Aorta (tissue), 5 donors: ENCODE results near the gene RFPL2. TPM values are rescaled to one million over a fixed set of nuclear protein-coding genes. Genes with fewer than 3 reads are reported as not detected.
"Not testable (repeated sequence)": the region's sequence is repeated elsewhere in the genome, so short reads cannot be mapped to it uniquely, and the experiment has no call there.

Experiments used
- ATAC-seq: fragments of 200-7000 bp; cut with Tn5 transposase; one replicate; pipeline ENCODE4 v1.9.1; 2022; ENCODE audit warnings: moderate library complexity; ENCODE audit not compliant: low FRiP score
- DNase-seq, 2 donors: peaks; one replicate each; pipeline ENCODE4 v3.0.0-alpha.2; 2020
- H3K27ac ChIP-seq, 2 donors: one replicate each; pipeline ENCODE4 v1.5.1; 2013; ENCODE audit warnings: low read length in 2 of 2, mild to moderate bottlenecking in 2 of 2, moderate library complexity in 2 of 2, control low read depth in 1 of 2, inconsistent platforms in 1 of 2, low read depth in 1 of 2
- H3K27me3 ChIP-seq, 2 donors: one replicate each; pipeline ENCODE4 v1.6.1; 2013; ENCODE audit warnings: control low read depth in 1 of 2, low read length in 1 of 2, mild to moderate bottlenecking in 1 of 2, moderate library complexity in 1 of 2; ENCODE audit not compliant: insufficient read depth in 2 of 2, control insufficient read depth in 1 of 2
- H3K36me3 ChIP-seq, 2 donors: one replicate each; pipeline ENCODE4 v1.6.1; 2013; ENCODE audit warnings: control low read depth in 1 of 2, low read length in 1 of 2, mild to moderate bottlenecking in 1 of 2; ENCODE audit not compliant: insufficient read depth in 2 of 2, control insufficient read depth in 1 of 2
- H3K4me1 ChIP-seq, 2 donors: one replicate each; pipeline ENCODE4 v1.6.1; 2013; ENCODE audit warnings: low read length in 2 of 2, control low read depth in 1 of 2, mild to moderate bottlenecking in 1 of 2, moderate library complexity in 1 of 2; ENCODE audit not compliant: insufficient read depth in 2 of 2, control insufficient read depth in 1 of 2
- H3K4me3 ChIP-seq, 2 donors: one replicate each; pipeline ENCODE4 v1.5.1; 2013; ENCODE audit warnings: low read length in 2 of 2, control low read depth in 1 of 2, mild to moderate bottlenecking in 1 of 2
- H3K9me3 ChIP-seq: one replicate; pipeline ENCODE4 v1.6.1; 2013; ENCODE audit warnings: mild to moderate bottlenecking, low read length; ENCODE audit not compliant: control insufficient read depth
- WGBS, 2 donors: extraction: QIAGEN DNeasy Blood & Tissue Kit; methylation state at CpG; one replicate each; pipeline ENCODE4 v1.1.7; 2013; 5-methylcytosine and 5-hydroxymethylcytosine counted together
- intact Hi-C, 2 donors: fragments of 100-400 bp; cut with DNase I; formaldehyde crosslinking; loops; one replicate each; pipeline versions ENCODE4 v1.14.2 to v1.15.0; 2022
- polyA plus RNA-seq, 2 donors: library from polyadenylated mRNA; stranded (reverse); fragments of 200-250 nt; gene quantifications; one replicate each; pipeline ENCODE4 v1.2.3, GENCODE V29; 2013
- total RNA-seq, 2 donors: library from RNA; stranded (reverse); fragmentation: NEBNext Ultra II Directional; extraction: Animal tissue kit (Norgen Biotek cat#: 25700); gene quantifications; one replicate each; pipeline ENCODE4 v1.2.1, GENCODE V29; 2021
- donor health status: healthy with polysubstance abuse.
- donor health status: Bipolar disorder and iron deficiency.
- donor health status: DM: no; HTN: no; CAD: no.
- donor health status: DM: no; HTN: no; CAD: no.
- donor health status: DM: yes; HTN: yes; CAD: no.

The RFPL2 gene
- total and polyA plus RNA-seq, 4 donors: not detected

DNA sequence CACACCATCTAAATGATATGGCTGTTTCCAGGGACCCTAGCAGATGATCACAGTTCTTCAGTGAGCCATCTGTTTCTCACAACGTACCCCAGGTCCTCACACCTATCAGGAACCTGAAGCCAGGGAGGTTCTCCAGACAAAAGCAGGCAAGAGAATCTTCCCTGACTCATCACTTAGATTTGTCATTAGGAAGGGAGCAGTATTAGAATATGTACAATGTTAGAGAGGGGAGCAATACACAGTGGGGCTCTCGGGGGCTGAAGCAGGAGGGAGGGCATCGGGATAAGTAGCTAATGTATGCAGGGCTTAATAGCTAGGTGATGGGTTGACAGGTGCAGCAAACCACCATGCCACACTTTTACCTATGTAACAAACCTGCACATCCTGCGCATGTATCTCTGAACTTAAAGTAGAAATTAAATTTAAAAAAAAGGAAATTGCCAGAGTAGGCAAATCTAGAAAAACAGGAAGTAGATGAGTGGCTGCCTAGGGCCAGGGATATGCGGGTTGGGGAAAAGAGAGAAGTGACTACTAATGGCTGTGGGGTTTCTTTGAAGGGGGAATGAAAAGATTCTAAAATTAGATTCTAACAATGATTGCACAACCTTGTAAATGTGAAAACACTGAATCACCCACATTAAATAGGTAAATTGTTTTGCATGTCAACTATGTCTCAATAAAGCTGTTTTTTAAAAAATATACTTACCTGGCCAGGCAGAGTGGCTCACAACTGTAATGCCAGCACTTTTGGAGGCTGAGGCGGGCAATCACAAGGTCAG lies 60.2 kb downstream of the RFPL2 start:
- Histone ChIP-seq H3K27ac (no peak overlapping the region), H3K4me3 (no peak overlapping the region), H3K4me1 (no peaks in the 10 kb centered on the region), H3K36me3 (no peaks in the 10 kb centered on the region), H3K27me3 (peaks cover 0 to 2% of the 10 kb centered on the region in 2 donors), H3K9me3 (no peaks in the 10 kb centered on the region)
- ATAC-seq (no peak), DNase-seq (no peak)
- 79% methylated on average over 6 of the region's 6 CpGs for WGBS, 2 donors
- intact Hi-C loops: no loop called here

- no peak for DNase-seq
- intact Hi-C loops: no loop called here
- Histone ChIP-seq H3K4me3 (no peak overlapping the region), H3K27me3 (peaks cover 0 to 2% of the 10 kb centered on the region in 2 donors), H3K27ac (no peak overlapping the region), H3K9me3 (no peaks in the 10 kb centered on the region), H3K4me1 (no peaks in the 10 kb centered on the region), H3K36me3 (no peaks in the 10 kb centered on the region)
- no peak for ATAC-seq
Measured at GRCh38 chr22:32142600-32142999, 62.3 kb downstream of the RFPL2 start.

GRCh38 chr22:32140688-32141087 lies 64.2 kb downstream of the RFPL2 start:
- H3K4me1 ChIP-seq, H3K9me3 ChIP-seq, ATAC-seq, intact Hi-C loops, H3K36me3 ChIP-seq, H3K27ac ChIP-seq, H3K27me3 ChIP-seq, DNase-seq, H3K4me3 ChIP-seq: not testable (repeated sequence)
- 31 to 39% methylated on average over 6 of the region's 6 CpGs for WGBS, 2 donors

Other genes starting within 250 kb of the RFPL2 start
- not detected for gene SLC5A1, start 161.8 kb downstream of the RFPL2 start, total RNA-seq
- gene SLC5A1, start 161.8 kb downstream of the RFPL2 start, polyA plus RNA-seq: 10 to 100 TPM in 1 of 2 donors, under 1 TPM in 1; 0.69 to 24.0 TPM
- not detected for gene C22orf42, start 45.8 kb downstream of the RFPL2 start, total RNA-seq
- gene C22orf42, start 45.8 kb downstream of the RFPL2 start, polyA plus RNA-seq: not detected
- gene SLC5A4, start 50.3 kb upstream of the RFPL2 start, total RNA-seq: 1 to 10 TPM; 2.2 to 2.9 TPM
- gene SLC5A4, start 50.3 kb upstream of the RFPL2 start, polyA plus RNA-seq: under 1 TPM; 0.10 to 0.88 TPM
- gene RFPL3, start 152.8 kb upstream of the RFPL2 start, total RNA-seq: not detected
- not detected for gene RFPL3, start 152.8 kb upstream of the RFPL2 start, polyA plus RNA-seq
- 10 to 100 TPM; 48.7 to 50.0 TPM for gene RTCB, start 207.2 kb upstream of the RFPL2 start, total RNA-seq
- 10 to 100 TPM; 57.2 to 71.9 TPM for gene RTCB, start 207.2 kb upstream of the RFPL2 start, polyA plus RNA-seq